NCI-H345 treated with DMSO at 0.1 percent for 48 hours (cell line): Measurements from ENCODE around the gene GEN1.

Source experiments
- DNase-seq: peaks from one replicate; lab custom pipeline; 2025; ENCODE audit not compliant: unreplicated experiment; lab: John Stamatoyannopoulos, UW

The GEN1 gene

GRCh38 chr2:17752246-17752645 is 1.7 kb upstream of the GEN1 start:
- no peak for DNase-seq

GRCh38 chr2:17752892-17753802 is 791 bp upstream of the GEN1 start:
- DNase-seq, result no peak

- DNase-seq, result no peak
These were observed 961 bp downstream of the GEN1 start for GRCh38 chr2:17754773-17755425.

GRCh38 chr2:17756668-17757067 is 2.7 kb downstream of the GEN1 start:
- no peak for DNase-seq

GRCh38 chr2:17757321-17757720 is 3.4 kb downstream of the GEN1 start:
- no peak for DNase-seq

- DNase-seq, result no peak
These were observed 4.2 kb downstream of the GEN1 start for GRCh38 chr2:17758118-17758517.

GRCh38 chr2:17759805-17760204 is 5.9 kb downstream of the GEN1 start:
- no peak for DNase-seq

- no peak for DNase-seq
These were observed 8.5 kb downstream of the GEN1 start for GRCh38 chr2:17762451-17762850.

- DNase-seq, result no peak
These were observed 9.8 kb downstream of the GEN1 start for GRCh38 chr2:17763641-17764333.

GRCh38 chr2:17765398-17765797 is 11.5 kb downstream of the GEN1 start:
- no peak for DNase-seq

- no peak for DNase-seq
These were observed 15.0 kb downstream of the GEN1 start for GRCh38 chr2:17768894-17769293.

- no peak for DNase-seq
These were observed 18.0 kb downstream of the GEN1 start for GRCh38 chr2:17771956-17772355.

GRCh38 chr2:17772532-17772931 is 18.6 kb downstream of the GEN1 start:
- DNase-seq, result no peak

GRCh38 chr2:17780546-17780945 is 26.6 kb downstream of the GEN1 start:
- DNase-seq, result no peak

GRCh38 chr2:17781482-17781881 is 27.5 kb downstream of the GEN1 start:
- DNase-seq, result no peak

GRCh38 chr2:17786727-17787126 is 32.8 kb downstream of the GEN1 start:
- DNase-seq, result no peak

- no peak for DNase-seq
These were observed 34.8 kb downstream of the GEN1 start for GRCh38 chr2:17788773-17789172.

GRCh38 chr2:17790536-17790935 is 36.6 kb downstream of the GEN1 start:
- no peak for DNase-seq

- DNase-seq, result no peak
These were observed 37.3 kb downstream of the GEN1 start for GRCh38 chr2:17791121-17791816.

- no peak for DNase-seq
These were observed 37.8 kb downstream of the GEN1 start for GRCh38 chr2:17791817-17792130.

- DNase-seq, result no peak
These were observed 38.6 kb downstream of the GEN1 start for GRCh38 chr2:17792515-17792914.
